HG03432 (cell line): Measurements from ENCODE around the gene C6orf47.

ENCODE experiments used
- ATAC-seq: cut with Tn5 transposase; IDR thresholded peaks from one replicate; pipeline ENCODE4 v1.9.1; 2021; ENCODE audit warnings: mild to moderate bottlenecking, moderate library complexity; ENCODE audit not compliant: unreplicated experiment

C6orf47 gene

DNA sequence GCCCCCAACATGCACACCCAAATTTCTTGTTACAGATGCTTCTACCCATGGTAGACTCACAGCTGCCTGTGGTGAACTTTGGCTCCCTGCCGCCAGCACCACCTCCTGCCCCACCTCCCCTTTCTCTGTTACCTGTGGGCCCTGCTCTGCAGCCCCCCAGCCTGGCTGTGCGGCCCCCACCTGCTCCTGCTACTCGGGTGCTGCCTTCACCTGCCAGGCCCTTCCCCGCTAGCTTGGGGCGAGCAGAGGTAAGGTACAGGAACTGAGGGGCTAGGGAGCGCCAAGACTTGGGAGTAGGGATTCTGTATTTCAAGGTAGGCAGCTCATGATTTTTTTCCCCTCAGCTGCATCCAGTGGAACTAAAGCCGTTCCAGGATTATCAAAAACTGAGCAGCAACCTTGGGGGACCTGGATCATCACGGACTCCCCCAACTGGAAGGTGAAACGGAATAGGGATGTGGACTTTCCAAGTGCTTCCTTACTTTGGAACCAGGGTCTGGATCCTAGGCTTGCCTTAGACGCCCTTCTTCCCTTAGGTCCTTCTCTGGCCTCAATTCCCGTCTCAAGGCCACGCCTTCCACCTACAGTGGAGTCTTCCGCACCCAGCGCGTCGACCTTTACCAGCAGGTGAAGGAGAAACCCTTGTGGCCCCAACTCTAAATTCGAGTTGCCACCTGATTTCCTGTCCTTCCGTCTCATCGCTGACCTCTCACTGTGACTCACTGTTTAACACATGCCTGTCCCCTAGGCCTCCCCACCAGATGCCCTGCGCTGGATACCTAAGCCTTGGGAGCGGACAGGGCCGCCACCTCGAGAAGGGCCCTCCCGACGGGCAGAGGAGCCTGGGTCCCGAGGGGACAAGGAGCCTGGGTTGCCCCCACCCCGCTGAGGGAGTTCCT lies 23.6 kb downstream of the C6orf47 start:
- no peak for ATAC-seq

- ATAC-seq, result no peak
These were observed 25.5 kb downstream of the C6orf47 start for GRCh38 chr6:31634969-31635575.

GRCh38 chr6:31634131-31634530 lies 26.4 kb downstream of the C6orf47 start:
- ATAC-seq, result no peak

- no peak for ATAC-seq
These were observed 27.1 kb downstream of the C6orf47 start for GRCh38 chr6:31633447-31633846.

GRCh38 chr6:31632279-31632946 lies 28.2 kb downstream of the C6orf47 start:
- no peak for ATAC-seq

DNA sequence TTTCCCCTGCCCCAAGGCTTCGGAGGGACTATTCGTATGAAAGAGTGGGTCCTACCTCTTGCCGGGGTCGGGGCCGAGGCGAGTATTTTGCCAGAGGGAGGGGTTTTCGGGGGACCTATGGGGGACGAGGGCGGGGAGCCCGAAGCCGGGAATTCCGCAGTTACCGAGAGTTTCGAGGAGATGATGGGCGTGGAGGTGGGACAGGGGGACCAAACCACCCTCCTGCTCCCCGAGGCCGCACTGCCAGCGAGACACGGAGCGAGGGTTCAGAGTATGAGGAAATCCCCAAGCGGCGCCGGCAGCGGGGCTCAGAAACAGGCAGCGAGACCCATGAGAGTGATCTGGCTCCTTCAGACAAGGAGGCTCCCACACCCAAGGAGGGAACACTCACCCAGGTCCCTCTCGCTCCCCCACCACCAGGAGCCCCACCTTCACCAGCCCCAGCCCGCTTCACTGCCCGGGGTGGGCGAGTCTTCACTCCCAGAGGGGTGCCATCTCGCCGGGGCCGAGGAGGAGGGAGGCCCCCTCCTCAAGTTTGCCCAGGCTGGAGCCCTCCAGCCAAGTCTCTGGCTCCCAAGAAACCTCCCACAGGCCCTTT lies 28.8 kb downstream of the C6orf47 start:
- no peak for ATAC-seq

GRCh38 chr6:31631209-31631608 lies 29.4 kb downstream of the C6orf47 start:
- no peak for ATAC-seq

GRCh38 chr6:31630177-31630934 lies 30.2 kb downstream of the C6orf47 start:
- ATAC-seq, result no peak

- ATAC-seq, result no peak
These were observed 31.6 kb downstream of the C6orf47 start for GRCh38 chr6:31629014-31629413.

DNA sequence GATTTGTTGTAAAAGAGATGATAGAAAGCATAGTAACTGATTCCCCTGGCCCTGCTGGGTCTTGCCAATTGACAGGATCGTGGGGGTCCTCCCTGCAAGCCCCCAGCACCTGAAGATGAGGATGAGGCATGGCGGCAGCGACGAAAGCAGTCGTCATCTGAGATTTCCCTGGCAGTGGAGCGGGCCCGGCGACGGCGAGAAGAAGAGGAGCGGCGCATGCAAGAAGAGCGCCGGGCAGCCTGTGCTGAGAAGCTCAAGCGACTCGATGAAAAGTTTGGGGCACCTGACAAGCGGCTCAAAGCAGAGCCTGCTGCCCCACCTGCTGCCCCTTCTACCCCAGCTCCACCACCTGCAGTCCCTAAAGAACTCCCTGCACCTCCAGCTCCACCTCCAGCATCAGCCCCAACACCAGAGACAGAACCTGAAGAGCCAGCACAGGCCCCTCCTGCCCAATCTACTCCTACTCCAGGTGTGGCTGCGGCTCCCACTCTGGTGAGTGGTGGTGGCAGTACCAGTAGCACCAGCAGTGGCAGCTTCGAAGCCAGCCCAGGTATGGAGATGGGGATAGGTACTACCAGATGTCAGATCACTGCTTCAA lies 32.8 kb downstream of the C6orf47 start:
- no peak for ATAC-seq

GRCh38 chr6:31626952-31627351 lies 33.6 kb downstream of the C6orf47 start:
- ATAC-seq, result no peak

DNA sequence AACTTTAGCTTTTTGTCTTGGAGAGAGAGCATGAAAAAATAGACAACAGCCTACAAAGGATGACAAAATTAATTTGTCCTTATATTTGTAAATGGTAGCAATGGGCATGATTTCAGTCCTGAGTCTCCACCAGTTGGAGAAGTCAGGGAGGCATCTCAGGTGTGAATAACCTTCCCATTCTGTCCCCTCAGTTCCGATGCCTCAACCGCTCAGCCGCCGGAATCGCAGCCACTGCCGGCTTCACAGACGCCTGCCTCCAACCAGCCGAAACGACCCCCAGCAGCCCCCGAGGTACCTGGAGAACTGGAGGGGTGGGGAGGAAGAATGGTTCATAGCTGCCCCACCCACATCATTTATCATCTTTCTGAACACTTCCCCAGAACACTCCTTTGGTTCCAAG lies 36.5 kb downstream of the C6orf47 start:
- ATAC-seq, result no peak

- ATAC-seq, result no peak
These were observed 37.9 kb downstream of the C6orf47 start for GRCh38 chr6:31622684-31623091.

DNA sequence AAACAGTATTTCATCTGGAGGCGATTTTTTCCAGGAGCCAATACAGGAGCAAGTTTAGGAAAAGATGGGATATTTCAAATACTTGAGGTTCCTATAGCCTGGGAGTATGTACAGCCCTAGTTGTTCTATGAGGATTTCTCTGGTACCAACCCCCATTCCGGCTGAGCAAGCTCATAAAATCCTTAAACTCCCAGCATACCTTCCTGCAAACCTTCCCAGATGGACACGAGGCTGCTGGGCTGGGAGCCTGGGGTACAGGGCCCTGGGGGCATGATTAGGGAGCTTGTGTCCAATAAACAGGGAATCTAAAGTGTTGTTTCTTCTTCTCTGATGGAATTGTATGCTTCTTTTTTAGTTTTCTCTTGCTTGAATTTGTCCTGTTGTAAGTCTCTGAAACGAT lies 38.6 kb downstream of the C6orf47 start:
- no peak for ATAC-seq

- no peak for ATAC-seq
These were observed 39.1 kb downstream of the C6orf47 start for GRCh38 chr6:31621320-31621939.

GRCh38 chr6:31620586-31621319 lies 39.8 kb downstream of the C6orf47 start, which contains the start of gene PRRC2A:
PRRC2A (plus strand) TSS chr6:31620715; CDS start chr6:31622790, 2,075 bp downstream.
- peak; percentile 57 for ATAC-seq

DNA sequence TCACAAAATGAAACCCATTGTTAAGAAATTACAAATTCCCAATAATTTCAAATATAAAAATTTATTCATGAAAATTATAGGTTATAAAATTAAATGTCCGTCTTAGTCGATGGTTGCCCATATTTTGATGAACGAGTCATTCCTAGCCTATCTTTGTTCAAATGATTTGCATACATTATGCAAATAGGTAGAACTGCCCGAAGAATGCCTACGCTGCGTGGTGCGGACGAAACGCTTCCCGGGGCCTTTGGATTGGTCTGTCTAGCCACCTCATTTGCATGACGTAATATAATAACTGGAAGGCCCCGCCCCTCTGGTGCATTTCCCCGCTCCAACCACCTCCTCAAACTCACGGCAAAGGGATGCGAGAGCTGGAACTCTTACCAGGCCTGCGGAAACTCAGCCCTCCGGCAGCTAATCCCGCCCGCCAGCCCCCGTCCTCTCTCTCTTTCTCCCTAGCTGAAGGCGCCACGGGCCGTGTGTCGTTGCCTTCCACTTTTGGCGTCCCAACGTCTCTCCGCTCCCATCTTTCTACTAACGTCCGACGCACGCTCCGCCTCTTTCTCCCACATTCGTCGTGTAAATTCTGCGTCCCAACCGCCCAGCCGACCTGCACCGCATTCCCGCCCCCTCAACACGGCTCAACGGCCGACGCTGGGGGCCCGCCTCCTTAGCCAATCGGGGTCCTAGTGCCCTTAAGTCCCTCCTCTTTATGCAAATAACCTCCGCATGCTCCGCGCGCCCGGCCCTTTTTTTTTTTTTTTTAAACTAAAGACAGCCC lies 40.6 kb downstream of the C6orf47 start:
- ATAC-seq, result peak; percentile 81

DNA sequence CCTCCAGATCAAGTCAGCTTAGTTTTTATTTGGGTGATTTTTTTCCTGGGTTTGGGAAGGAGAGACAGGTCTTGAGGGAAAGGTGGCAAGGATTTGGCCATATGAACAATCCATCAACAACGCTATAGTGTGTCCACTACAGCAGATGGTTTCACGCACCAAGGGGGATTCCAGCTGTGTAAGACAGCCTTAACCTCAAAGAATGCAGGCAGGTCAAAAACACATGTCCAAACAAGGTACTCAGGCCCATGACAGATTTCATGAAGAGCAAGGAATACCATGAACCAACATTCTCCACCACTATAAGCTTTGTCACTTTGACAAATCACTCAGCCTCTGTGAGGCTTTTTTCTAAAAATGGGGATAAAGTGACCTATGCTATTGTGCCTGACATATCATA lies 43.6 kb downstream of the C6orf47 start:
- ATAC-seq, result no peak
